SKM-1 treated with dmso at 0.1 percent for 144 hours (cell line): ENCODE data around the gene DIAPH2.

Source experiments
- DNase-seq: peaks from one replicate; lab custom pipeline; 2025; ENCODE audit not compliant: unreplicated experiment; lab: John Stamatoyannopoulos, UW

The DIAPH2 gene

GRCh38 chrX:97446298-97446882 is 761.7 kb downstream of the DIAPH2 start:
- DNase-seq: no peak

GRCh38 chrX:97447306-97447705 is 762.7 kb downstream of the DIAPH2 start:
- DNase-seq: no peak

- DNase-seq: no peak
These were observed 767.6 kb downstream of the DIAPH2 start for GRCh38 chrX:97452283-97452682.

GRCh38 chrX:97461763-97462162 is 777.1 kb downstream of the DIAPH2 start:
- no peak for DNase-seq

- no peak for DNase-seq
These were observed 786.4 kb downstream of the DIAPH2 start for GRCh38 chrX:97471071-97471470.

- no peak for DNase-seq
These were observed 790.3 kb downstream of the DIAPH2 start for GRCh38 chrX:97474933-97475332.

GRCh38 chrX:97479106-97479890 is 794.7 kb downstream of the DIAPH2 start:
- no peak for DNase-seq

- no peak for DNase-seq
These were observed 796.6 kb downstream of the DIAPH2 start for GRCh38 chrX:97481228-97481627.

- no peak for DNase-seq
These were observed 798.1 kb downstream of the DIAPH2 start for GRCh38 chrX:97482666-97483300.

GRCh38 chrX:97490656-97491055 is 806.0 kb downstream of the DIAPH2 start:
- no peak for DNase-seq

- no peak for DNase-seq
These were observed 810.2 kb downstream of the DIAPH2 start for GRCh38 chrX:97494756-97495372.

GRCh38 chrX:97498093-97498492 is 813.5 kb downstream of the DIAPH2 start:
- no peak for DNase-seq

GRCh38 chrX:97504431-97504830 is 819.8 kb downstream of the DIAPH2 start:
- no peak for DNase-seq

- no peak for DNase-seq
These were observed 833.1 kb downstream of the DIAPH2 start for GRCh38 chrX:97517763-97518162.

- DNase-seq: no peak
These were observed 837.7 kb downstream of the DIAPH2 start for GRCh38 chrX:97522307-97522706.

- DNase-seq: no peak
These were observed 839.7 kb downstream of the DIAPH2 start for GRCh38 chrX:97524340-97524739.

- no peak for DNase-seq
These were observed 840.4 kb downstream of the DIAPH2 start for GRCh38 chrX:97524997-97525396.

- DNase-seq: no peak
These were observed 841.3 kb downstream of the DIAPH2 start for GRCh38 chrX:97525981-97526380.

- DNase-seq: no peak
These were observed 843.1 kb downstream of the DIAPH2 start for GRCh38 chrX:97527725-97528124.

GRCh38 chrX:97529536-97530200 is 845.0 kb downstream of the DIAPH2 start:
- no peak for DNase-seq

GRCh38 chrX:97531825-97532224 is 847.2 kb downstream of the DIAPH2 start:
- no peak for DNase-seq
